ENCODE results near the gene POLA1.

- TF ChIP-seq CTCF (IDR thresholded peaks at IDR 0.05) (no peak), POLR2A (IDR thresholded peaks at IDR 0.05) (no peak)
These were observed 318.1 kb downstream of the POLA1 start for GRCh38 chrX:25011589-25012432.

Measured in thyroid gland (tissue), 4 donors.